GM21786 (cell line): ENCODE results near the gene IL26.
"Not testable (repeated sequence)": the region's sequence is repeated elsewhere in the genome, so short reads cannot be mapped to it uniquely, and the experiment has no call there.

Source experiments
- ATAC-seq: cut with Tn5 transposase; IDR thresholded peaks from one replicate; pipeline ENCODE4 v1.9.1; 2021; ENCODE audit not compliant: unreplicated experiment

IL26 gene

GRCh38 chr12:68200854-68201253 is 24.8 kb downstream of the IL26 start:
- ATAC-seq, result no peak

DNA sequence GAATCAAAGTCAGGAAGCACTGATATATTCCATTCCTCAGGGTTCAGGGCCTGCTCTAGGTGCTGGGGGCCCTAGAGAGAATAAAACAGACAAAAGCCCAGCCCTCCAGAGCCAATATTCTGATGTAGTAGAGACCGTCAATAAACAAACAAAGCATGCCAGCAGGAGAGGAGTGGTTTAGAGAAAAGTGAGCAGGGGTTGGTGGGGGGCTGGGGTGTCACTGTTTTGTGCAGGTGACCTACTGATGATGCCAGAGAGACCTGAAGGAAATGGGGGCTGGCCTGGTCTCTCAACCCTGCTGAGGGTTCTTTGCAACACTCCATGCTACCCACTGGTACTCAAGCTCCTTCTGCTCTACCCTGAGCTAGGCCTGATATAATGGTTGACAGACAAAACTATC is 26.5 kb downstream of the IL26 start:
- no peak for ATAC-seq

DNA sequence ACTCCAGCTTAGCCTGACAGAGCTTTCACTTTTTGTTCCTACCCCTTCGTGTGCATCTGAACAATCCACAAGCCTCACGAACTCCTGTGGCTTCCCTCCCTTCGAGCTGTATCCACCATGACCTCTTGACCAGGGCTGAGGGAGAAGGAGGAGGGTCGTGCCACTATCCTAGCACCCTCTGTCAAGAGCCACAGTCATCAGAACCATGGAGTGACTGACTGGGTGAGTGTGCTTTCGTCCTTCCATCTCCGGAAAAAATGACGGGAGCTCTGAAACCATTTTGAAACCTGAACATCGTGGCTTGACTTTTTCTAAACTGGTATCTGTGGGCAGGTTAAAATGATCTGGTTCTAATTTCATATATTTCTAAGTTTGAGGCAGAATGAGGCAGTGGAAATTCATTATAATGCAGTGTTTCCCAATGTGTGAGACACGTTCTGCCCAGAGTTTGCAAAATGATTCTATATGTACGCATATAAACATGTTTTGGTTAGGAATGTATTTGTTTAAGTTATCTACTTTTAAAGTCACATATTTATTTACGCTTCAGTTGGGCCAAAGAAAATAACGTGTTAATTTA is 27.0 kb downstream of the IL26 start:
- ATAC-seq, result no peak

DNA sequence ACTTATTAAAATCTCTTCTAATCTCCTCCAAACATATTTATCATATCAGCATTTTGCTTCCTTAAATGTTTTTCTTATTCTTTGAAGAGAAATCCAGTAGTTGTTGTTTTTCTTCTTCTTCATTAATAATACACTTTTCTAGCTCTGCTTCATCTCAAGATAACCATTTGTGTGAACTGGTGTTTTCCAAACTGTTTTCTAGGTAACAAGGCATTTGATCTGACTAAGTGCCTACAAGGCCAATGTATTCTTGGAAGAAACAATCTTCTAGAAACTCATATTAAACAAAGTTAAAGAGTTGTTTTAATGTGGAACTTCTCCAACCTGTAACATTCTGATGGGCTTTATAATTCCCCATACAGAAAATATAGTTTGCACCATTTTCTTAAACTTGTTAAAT is 35.3 kb downstream of the IL26 start:
- ATAC-seq, result no peak

DNA sequence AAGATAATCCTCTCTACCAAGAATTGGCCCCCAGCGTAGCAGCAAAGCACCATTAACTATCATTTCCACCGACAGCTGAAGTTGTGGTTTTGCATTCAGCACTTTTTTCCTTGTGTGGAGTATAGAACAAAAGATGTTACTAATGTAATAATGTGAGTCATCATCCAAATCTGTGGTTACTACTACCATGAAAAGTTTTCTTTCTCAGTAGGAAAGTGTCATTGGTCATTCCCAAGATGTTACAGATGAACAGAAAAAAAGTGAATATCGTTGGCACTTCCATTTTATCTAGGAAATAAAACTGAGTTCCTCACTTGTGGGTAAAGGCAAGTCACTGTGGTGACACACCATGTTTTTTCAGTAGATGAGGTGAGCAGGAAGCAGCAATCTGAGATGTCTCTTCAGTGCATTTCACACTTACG is 35.8 kb downstream of the IL26 start:
- no peak for ATAC-seq

GRCh38 chr12:68185598-68185997 is 40.0 kb downstream of the IL26 start:
- ATAC-seq, result no peak

DNA sequence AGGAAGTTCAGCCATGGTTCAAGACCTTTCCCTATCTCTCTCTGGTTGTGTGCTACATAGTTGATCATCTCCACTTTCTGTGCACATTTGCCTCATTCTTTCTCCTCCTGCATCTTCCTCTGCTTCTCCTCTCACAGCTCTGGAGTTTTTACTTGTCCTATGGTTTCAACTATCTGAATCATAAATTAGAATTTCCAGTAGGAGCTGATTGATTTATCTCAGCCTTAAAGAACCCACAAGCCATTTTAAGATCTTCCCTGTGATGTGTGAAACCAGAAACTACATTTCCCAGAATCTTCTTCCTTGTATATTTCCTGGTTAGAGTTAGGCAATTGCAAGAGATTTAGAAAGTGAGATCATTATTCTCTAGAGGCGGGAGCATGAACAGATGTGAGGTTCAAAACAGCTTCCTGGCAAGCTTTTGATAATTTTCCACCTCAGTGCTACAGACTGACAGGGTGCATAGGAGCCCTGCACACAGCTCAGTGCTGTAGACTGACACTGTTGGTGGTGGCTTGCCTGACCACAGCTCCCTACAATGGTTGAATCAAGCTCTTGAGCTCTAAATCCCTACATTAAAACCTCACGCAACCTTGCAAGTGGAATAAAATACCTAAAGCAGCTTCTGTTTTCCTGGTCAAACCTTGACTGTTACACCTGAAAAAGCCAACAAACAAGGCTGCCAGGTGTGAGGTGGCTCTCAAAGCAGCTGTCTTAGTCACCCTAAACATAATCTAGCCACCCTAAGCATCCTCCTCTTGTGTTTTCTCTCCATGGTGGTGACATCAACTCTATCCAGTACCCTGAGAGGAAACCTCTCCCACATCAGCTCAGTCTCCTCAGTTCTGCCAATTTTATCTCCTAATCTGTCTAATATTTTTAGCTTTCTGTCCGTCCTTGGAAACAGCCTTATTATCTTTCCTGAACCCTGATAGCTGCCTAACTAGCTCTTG is 44.5 kb downstream of the IL26 start:
- ATAC-seq, result peak; percentile 79

- ATAC-seq, result no peak
Measured at GRCh38 chr12:68178774-68179439, 46.7 kb downstream of the IL26 start.

DNA sequence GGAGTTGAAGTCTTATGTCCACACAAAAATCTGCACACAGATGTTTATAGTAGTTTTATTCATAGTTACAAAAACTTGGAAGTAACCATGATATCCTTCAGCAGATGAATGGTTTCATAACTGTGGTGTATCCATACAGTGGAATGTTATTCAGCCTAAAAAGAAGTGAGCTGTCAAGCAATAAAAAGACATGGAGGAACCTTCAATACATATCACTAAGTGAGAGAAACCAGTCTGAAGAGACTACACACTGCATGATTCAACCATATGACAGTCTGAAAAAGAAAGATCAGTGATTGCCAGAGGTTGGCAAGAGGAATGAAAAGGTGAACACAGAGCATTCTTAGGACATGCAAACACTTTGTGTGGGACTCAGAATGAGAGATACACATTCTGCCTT is 47.4 kb downstream of the IL26 start:
- ATAC-seq, result no peak

DNA sequence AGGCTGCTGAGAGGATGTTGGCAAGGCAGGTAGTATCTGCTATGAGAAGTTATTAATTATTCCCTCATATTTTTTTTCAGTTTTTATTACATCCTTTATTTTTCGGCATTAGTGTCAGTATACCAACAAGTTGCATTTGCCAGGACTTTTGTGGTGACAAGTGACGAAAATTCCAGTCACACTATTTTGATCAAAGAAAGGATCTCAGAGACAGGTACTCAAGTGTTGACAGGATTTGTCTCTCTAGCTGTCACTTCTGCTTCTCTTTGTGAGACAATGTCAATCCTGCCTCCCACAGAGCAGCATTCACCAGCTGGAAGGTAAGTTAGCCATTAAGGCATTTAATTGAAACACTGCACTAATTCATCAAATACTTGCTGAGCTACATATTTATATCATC is 48.0 kb downstream of the IL26 start:
- no peak for ATAC-seq

GRCh38 chr12:68176257-68176656 is 49.4 kb downstream of the IL26 start:
- ATAC-seq, result no peak

DNA sequence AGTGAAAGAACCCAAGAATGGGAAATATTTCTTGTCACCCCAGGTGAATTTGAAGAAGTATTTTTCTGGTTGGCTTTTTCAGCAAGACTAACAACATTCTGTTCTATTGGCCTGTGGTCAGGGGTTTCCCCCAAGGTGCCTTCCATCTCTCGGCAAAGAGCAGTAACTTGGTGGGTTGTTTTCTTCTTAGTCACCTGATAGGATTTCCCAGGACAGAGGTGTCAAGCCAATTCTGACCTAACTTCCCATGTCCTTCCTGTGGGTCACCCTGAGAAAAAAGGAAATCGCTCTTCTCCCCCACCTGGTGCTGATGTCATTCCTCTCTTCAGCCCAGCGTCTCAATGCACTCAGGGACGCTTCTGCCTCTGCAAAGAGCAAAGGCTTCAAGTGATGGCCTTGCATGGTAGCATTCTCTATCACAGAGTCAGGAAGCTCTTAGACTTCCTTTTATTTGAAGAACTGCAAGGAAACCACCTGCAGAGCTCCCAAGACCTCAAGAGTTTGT is 50.0 kb downstream of the IL26 start:
- ATAC-seq, result peak; percentile 93

DNA sequence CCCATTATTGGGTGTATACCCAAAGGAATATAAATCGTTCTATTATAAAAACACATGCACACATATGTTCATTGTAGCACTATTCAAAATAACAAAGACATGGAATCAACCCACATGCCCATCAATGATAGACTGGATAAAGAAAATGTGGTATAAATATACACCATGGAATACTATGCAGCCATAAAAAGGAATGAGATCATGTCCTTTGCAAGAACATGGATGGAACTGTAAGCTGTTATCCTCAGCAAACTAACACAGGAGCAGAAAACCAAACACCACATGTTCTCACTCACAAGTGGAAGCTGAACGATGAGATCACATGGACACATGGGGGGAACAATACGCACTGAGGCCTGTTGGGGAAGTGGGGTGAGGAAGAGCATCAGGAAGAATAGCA is 50.8 kb downstream of the IL26 start:
- not testable (repeated sequence) for ATAC-seq

DNA sequence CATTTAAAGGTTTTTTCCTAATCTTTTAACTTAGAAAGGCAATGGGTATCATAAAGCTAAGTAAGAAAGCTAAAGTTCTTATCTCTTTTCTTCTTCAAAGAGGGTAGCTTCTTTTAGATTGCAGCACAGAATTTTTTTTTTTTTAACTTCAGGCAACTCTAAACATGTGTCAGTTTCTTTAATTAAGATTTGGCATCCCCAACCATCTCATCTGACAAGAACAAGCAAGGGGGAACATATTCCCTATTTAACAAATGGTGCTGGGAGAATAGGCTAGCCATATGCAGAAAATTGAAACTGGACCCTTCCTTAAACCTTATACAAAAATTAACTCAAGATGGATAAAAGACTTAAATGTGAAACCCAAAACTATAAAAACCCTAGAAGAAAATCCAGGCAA is 51.8 kb downstream of the IL26 start:
- no peak for ATAC-seq

DNA sequence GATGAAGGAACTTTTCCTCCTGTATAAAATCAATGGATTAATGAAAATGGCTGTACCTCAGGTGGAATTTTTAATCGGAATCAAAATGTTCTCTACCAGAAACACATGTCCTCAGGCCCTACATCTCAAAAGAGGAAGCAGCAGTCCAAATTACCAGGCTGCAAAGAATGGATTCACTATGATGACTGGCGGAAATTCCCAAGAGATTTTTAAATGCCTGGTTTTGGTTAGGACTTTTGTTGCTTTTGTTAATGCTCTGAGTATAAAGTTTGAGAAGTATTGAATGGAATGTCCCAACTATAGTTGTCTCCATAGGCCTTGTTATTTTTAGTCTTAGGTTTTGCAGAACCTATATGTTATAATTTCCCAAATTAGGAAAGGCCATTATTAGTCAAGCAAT is 54.9 kb downstream of the IL26 start:
- ATAC-seq, result no peak

DNA sequence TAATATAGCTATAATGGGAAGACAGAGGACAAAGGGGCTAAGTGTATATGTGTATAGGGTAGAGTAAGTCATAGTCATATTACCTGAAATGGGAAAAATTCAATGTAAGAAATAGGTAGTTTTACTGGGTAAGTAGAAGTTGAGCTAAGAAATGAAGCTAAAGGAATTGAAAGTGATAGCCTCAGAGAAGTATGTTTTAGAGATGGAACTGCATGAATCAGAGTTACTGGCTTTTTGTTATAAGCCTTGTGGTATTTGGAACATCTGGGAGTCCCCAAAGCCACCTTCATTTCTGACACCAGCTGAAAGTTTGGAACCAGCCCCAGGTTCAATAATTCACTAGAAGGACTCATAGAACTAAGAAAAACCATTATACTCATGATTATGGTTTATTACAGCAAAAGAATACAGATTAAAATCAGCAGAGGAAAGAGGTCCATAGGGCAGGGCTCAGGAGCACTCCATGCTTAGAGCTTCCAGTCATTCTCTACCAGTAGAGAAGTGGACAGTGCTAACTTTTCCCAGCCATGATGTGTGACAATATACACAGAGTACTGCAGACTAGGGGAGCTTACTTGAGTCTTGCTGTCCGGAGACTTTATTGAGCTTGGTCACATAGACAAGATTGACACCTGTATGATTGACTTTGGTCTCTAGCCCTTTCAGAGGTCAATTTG is 56.3 kb downstream of the IL26 start:
- no peak for ATAC-seq

DNA sequence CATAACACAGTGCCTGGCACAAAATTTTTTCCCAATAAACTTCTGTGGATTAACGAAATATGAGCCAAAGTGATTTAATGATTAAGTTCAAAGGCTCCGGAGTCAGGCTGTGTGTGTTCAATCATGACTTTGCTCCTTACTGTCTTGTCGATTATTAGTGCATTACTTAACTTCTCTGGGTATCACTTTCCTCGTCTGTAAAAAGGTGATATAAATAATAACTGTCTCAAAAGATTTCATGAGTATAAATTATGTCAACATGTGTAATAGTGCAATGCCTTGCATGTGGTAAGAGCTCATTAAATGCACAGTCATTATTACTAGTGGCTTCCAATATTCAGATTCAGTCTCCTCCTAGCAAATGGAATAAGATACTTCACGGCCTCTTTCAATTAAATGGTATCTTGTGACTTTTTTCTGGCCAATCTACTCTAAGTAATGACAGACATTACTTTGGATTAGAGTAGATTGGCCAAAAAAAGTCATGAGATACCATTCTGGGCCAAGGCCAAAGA is 59.2 kb downstream of the IL26 start:
- no peak for ATAC-seq

DNA sequence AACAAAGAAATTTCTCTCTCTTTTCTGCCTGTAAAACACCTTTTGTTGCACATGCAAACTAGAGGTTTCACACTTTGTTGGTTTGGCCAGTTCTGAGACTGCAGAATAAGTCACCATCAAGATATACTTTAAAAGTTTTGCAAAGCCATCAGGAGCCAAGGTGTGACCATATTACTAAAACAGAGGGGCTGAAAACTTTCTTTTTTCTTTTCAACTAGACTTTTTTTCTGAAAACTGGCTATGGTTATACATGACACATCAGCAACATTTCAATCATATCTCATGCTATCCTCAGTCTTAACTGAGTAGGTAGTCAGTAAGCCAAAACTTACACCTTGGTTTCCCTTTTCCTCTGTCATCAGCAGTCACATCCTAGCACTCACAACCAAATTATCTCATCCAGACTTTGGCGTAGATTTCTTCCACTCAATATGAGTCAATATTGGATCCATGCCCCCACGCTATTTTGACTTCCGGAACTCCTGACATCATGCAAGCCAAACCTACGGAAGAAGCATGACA is 62.0 kb downstream of the IL26 start:
- ATAC-seq, result peak; percentile 75

DNA sequence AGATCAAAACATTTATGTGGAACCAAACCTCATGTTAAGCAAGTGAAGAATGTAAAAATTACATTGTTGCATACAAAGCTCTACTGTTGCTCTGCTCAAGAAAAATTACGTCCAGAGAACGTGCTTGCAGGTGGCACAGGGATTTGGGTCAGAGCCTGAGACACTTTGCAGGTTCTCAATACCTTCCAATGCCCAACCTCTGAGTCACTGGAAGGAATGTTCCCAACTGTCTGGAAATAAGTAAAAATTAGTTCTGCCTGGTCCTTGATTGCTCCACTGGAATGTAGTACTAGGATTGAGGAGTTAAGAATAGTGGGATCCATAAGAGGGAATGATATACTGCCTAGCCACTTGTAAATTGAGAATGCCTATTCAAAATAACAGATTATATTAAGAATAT is 63.2 kb downstream of the IL26 start:
- no peak for ATAC-seq

GRCh38 chr12:68159681-68160304 is 65.8 kb downstream of the IL26 start, which contains the start of gene IFNG:
TSS of gene IFNG (minus strand) at chr12:68159740. CDS start at chr12:68159615, 125 bp downstream.
- ATAC-seq, result no peak
